RPMI8226 (cell line): ENCODE data around the gene GNAI2.
"Not testable (repeated sequence)": the region's sequence is repeated elsewhere in the genome, so short reads cannot be mapped to it uniquely, and the experiment has no call there.

ENCODE experiments used
- DNase-seq: peaks from one replicate; pipeline ENCODE4 v3.0.0-alpha.2; 2015

GNAI2 gene

GRCh38 chr3:50205413-50206276 lies 30.4 kb upstream of the GNAI2 start:
- DNase-seq, result peak; percentile 76

- no peak for DNase-seq
These were observed 28.5 kb upstream of the GNAI2 start for GRCh38 chr3:50207359-50208042.

DNA sequence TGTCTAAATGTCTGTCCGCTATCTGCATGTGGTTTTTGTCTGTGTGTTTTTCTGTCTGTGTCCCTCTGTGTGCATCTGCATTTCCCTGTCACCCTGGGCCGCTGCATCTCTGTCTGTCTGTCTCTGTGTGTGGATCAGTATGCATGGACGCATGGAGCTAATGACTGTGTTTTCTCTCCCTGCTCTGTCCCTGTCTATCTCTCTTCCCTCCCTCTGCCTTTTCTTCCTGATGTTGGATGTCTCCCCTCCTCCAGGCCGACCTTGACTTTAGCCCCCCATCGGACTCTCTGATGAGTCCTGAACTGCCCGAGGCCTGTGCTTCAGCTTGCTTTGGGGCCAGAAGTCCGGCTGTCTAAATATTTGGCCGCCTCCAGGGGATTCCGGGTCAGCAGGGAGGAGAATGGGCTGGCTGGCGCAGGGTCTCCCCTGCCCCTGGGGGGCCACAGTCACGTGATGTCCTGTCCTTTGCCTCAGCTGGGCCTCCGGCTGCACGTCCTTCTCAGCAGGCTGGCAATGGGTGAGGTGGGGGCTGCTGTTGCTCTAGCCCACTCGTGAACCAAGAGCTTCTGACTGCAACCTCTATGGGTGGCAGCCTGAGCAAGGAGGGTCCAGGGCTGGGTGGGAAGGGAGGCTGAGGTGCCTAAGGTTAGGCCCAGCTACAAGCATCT lies 27.2 kb upstream of the GNAI2 start:
- no peak for DNase-seq

DNA sequence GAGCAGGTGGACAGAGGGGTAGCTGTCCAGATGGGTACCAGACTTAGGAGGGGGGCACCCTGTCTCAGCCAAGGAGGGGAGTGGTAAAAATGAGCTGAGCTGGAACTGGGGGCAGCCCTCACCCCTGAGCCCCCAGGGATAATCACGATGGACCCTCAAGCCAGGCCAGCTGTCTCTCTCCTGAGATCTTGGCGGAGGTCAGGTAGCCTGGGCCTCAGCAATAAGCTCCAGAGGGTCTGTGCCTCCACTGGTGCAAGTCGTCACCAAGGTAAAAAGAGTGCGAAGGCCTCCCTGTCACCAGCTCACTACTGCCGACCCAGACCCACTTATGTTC lies 25.9 kb upstream of the GNAI2 start:
- DNase-seq, result no peak

GRCh38 chr3:50210510-50211367 lies 25.3 kb upstream of the GNAI2 start:
- DNase-seq, result no peak

GRCh38 chr3:50211368-50211717 lies 24.7 kb upstream of the GNAI2 start:
- DNase-seq, result not testable (repeated sequence)

- no peak for DNase-seq
These were observed 24.1 kb upstream of the GNAI2 start for GRCh38 chr3:50211930-50212329.

- DNase-seq, result peak; percentile 27
These were observed 23.5 kb upstream of the GNAI2 start for GRCh38 chr3:50212502-50212901.

GRCh38 chr3:50212971-50213370 lies 23.0 kb upstream of the GNAI2 start:
- DNase-seq, result no peak

- no peak for DNase-seq
These were observed 22.6 kb upstream of the GNAI2 start for GRCh38 chr3:50213373-50213772.

GRCh38 chr3:50214824-50215223 lies 21.2 kb upstream of the GNAI2 start:
- DNase-seq, result no peak

DNA sequence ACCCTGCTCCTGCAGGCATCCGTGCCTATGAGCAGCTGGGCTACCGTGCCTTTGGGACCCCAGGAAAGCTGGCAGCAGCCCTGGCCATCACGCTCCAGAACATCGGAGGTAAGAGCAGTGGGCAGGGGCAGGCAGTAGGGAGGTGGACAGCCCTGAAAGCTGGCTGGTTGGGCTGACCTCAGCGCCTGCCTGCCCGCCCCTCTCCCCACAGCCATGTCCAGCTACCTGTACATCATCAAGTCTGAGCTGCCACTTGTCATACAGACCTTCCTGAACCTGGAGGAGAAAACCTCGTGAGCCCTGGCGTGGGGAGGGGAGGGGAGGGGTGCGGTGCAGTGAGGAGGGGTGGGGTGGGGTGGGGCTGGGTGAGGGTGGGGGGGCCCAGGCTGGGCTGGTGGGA lies 20.5 kb upstream of the GNAI2 start:
- no peak for DNase-seq

DNA sequence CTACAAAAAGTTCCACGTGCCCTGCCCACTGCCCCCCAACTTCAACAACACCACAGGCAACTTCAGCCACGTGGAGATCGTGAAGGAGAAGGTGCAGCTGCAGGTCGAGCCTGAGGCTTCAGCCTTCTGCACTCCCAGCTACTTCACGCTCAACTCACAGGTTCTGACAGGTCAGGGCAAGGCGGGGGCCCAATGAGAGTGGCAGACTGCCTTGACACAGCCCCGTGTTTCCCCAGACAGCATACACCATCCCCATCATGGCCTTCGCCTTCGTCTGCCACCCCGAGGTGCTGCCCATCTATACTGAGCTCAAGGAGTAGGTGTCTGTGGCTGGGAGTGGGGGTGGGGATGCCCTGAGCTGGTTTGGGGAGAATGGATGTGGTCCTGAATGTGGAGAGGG lies 18.3 kb upstream of the GNAI2 start:
- no peak for DNase-seq

- DNase-seq, result no peak
These were observed 17.6 kb upstream of the GNAI2 start for GRCh38 chr3:50218448-50218847.

DNA sequence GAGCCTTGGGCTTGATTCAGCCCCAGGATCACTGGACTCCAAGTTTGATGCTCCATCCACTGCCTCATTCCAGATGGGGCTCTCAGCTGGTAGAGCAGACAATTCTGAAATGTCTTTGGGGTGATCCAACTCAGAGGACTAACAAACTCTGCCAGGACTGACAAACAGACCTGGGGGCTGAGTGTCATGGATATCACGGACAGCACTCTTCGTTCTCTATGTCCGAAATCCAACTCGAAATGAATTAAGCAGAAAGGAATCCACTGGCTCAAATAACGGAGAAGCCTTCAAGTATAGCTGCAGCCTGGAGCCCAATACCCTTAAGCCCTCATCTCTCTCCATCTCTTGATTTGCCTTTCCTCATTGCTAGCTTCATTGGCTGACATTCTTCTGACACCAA lies 16.7 kb upstream of the GNAI2 start:
- DNase-seq, result no peak

- no peak for DNase-seq
These were observed 15.9 kb upstream of the GNAI2 start for GRCh38 chr3:50220109-50220508.

GRCh38 chr3:50221051-50221410 lies 15.0 kb upstream of the GNAI2 start:
- no peak for DNase-seq

GRCh38 chr3:50221411-50222168 lies 14.4 kb upstream of the GNAI2 start:
- no peak for DNase-seq

GRCh38 chr3:50222169-50222528 lies 13.9 kb upstream of the GNAI2 start:
- DNase-seq, result no peak

DNA sequence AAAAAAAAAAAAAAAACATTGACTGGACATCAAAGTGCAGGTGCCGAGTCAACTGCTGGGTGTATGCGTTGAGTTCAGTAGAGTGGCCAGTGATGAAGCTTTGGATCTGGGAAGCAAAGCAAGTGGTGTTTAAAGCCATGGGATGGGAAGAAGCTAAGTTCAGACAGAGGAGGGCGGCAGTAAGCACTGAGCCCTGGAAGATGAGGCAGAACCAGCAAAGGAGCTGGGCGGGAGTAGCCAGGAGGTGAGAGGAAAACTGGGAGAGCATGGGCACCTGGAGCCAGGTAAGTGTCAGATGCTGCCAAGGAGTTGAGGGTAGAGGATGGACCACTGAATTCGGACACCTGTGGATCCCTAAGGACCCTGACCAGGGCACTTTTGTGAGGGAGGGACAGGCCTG lies 11.4 kb upstream of the GNAI2 start:
- no peak for DNase-seq

GRCh38 chr3:50226888-50227389 lies 9.1 kb upstream of the GNAI2 start:
- peak; percentile 58 for DNase-seq
